HepG2 (cell line): Measurements from ENCODE around the gene CHST11. TPM values are rescaled to one million over a fixed set of nuclear protein-coding genes. Genes with fewer than 3 reads are reported as not detected.

Experiments
- ATAC-seq: fragments of 200-7000 bp; cut with Tn5 transposase; 3 replicates; pipeline ENCODE4 v1.9.1; 2020; ENCODE audit warnings: mild to moderate bottlenecking, moderate library complexity
- BruUV-seq: library from RNA; stranded (reverse); fragments of 400-500 nt; replicated peaks from 2 replicates; lab custom pipeline; 2021; lab: Mats Ljungman, UMichigan
- CTCF ChIA-PET: fragments of 300-600 bp; formaldehyde crosslinking; extraction: SDS; loops from one replicate; lab custom pipeline; 2021; ENCODE audit warnings: low total read pairs, inconsistent platforms, low intra/inter-chr PET ratio; lab: Yijun Ruan, JAX
- POLR2A ChIA-PET: fragments of 350-600 bp; sonication (Branson Sonifier 250); formaldehyde crosslinking; loops from one replicate; lab custom pipeline; 2020; ENCODE audit warnings: antibody characterized with exemption, inconsistent platforms; lab: Yijun Ruan, JAX
- DNase-seq: peaks from one replicate; pipeline ENCODE4 v3.0.0-alpha.2; 2015; ENCODE audit warnings: low spot score
- FAIRE-seq: peaks from 3 replicates; lab custom pipeline; 2011; peaks lifted over from hg19 to GRCh38; lab: Jason Lieb, UNC
- H2AFZ ChIP-seq: one replicate; pipeline ENCODE4 v1.6.1; 2011; ENCODE audit warnings: low read length, inconsistent platforms
- H3K27ac ChIP-seq: fragments of 300-600 bp; 3 replicates; pipeline ENCODE4 v1.8.0; 2011; ENCODE audit warnings: mixed run types, mild to moderate bottlenecking, mixed read lengths, low read length, inconsistent platforms; ENCODE audit not compliant: insufficient read depth; ENCODE audit errors: extremely low read length
- H3K27me3 ChIP-seq, 2 experiments: fragments of 200-600 bp in 1 of 2; 2 replicates in 1 of 2; 3 replicates in 1 of 2; pipeline versions ENCODE4 v1.6.0 to v1.8.0; 2011; ENCODE audit warnings: low read length in 2 of 2, mild to moderate bottlenecking in 2 of 2, moderate library complexity in 2 of 2, inconsistent platforms in 1 of 2; ENCODE audit not compliant: insufficient read depth in 2 of 2, control insufficient read depth in 1 of 2
- H3K36me3 ChIP-seq, 2 experiments: fragments of 200-600 bp in 1 of 2; replicated peaks in 1 of 2; 2 replicates in 1 of 2; 3 replicates in 1 of 2; pipeline versions ENCODE4 v1.5.1 to v1.8.0; 2011; ENCODE audit warnings: low read length in 2 of 2, inconsistent platforms in 1 of 2; ENCODE audit not compliant: insufficient read depth in 2 of 2, control insufficient read depth in 1 of 2
- H3K4me1 ChIP-seq: 2 replicates; pipeline ENCODE4 v1.5.1; 2012; ENCODE audit warnings: low read length, inconsistent platforms; ENCODE audit not compliant: insufficient read depth
- H3K4me2 ChIP-seq: 2 replicates; pipeline ENCODE4 v1.6.0; 2011; ENCODE audit warnings: low read depth, low read length, inconsistent platforms
- H3K4me3 ChIP-seq, 3 experiments: fragments of 200-600 bp in 1 of 3; sonication (generic), shearing (Covaris generic) in 1 of 3; replicated peaks in 1 of 3; 2 replicates each; pipeline ENCODE4 v1.5.1; 2011 to 2016; ENCODE audit warnings: low read length in 3 of 3, inconsistent platforms in 2 of 3, low read depth in 2 of 3, mild to moderate bottlenecking in 2 of 3, control low read depth in 1 of 3, mixed read lengths in 1 of 3; ENCODE audit not compliant: insufficient read depth in 1 of 3
- H3K79me2 ChIP-seq: one replicate; pipeline ENCODE4 v1.6.1; 2011; ENCODE audit warnings: low read length, inconsistent platforms; ENCODE audit not compliant: insufficient read depth
- H3K9ac ChIP-seq: 2 replicates; pipeline ENCODE4 v1.6.0; 2011; ENCODE audit warnings: mild to moderate bottlenecking, low read depth, low read length, inconsistent platforms; ENCODE audit not compliant: insufficient read depth
- H3K9me3 ChIP-seq: 2 replicates; pipeline ENCODE4 v1.5.1; 2012; ENCODE audit warnings: mild to moderate bottlenecking, low read length
- H4K20me1 ChIP-seq: 2 replicates; pipeline ENCODE4 v1.6.0; 2011; ENCODE audit warnings: inconsistent platforms, mild to moderate bottlenecking, low read length, moderate library complexity; ENCODE audit not compliant: insufficient read depth
- DRAP1 ChIP-seq: IDR thresholded peaks from 2 replicates; pipeline ENCODE4 v1.6.1; 2016; ENCODE audit warnings: missing genetic modification reagents, missing compliant biosample characterization
- GMEB1 ChIP-seq: sonication (generic); formaldehyde crosslinking; IDR thresholded peaks from 2 replicates; pipeline ENCODE4 v1.5.1; 2020; ENCODE audit warnings: missing genetic modification reagents, mild to moderate bottlenecking, borderline replicate concordance
- GPN1 ChIP-seq: sonication (generic); formaldehyde crosslinking; IDR thresholded peaks from 2 replicates; pipeline ENCODE4 v1.5.1; 2020; ENCODE audit warnings: missing genetic modification reagents, borderline replicate concordance
- IRF1 ChIP-seq: sonication (generic); formaldehyde crosslinking; IDR thresholded peaks from 2 replicates; pipeline ENCODE4 v1.4.0; 2020; ENCODE audit warnings: low read depth, mild to moderate bottlenecking, missing genetic modification reagents
- KLF9 ChIP-seq: IDR thresholded peaks from 2 replicates; pipeline ENCODE4 v1.6.1; 2016; ENCODE audit warnings: low read depth
- MED1 ChIP-seq: sonication (generic); formaldehyde crosslinking; IDR thresholded peaks from 2 replicates; pipeline ENCODE4 v1.4.0; 2020; ENCODE audit warnings: missing genetic modification reagents
- PATZ1 ChIP-seq: sonication (generic); formaldehyde crosslinking; IDR thresholded peaks from 2 replicates; pipeline ENCODE4 v1.4.0; 2020; ENCODE audit warnings: missing genetic modification reagents
- SAP130 ChIP-seq: IDR thresholded peaks from 2 replicates; pipeline ENCODE4 v1.6.1; 2016; ENCODE audit warnings: low read depth
- SP4 ChIP-seq: sonication (generic); formaldehyde crosslinking; IDR thresholded peaks from 2 replicates; pipeline ENCODE4 v1.8.1; 2023; ENCODE audit warnings: mild to moderate bottlenecking, missing genetic modification reagents
- THAP7 ChIP-seq: sonication (generic); formaldehyde crosslinking; IDR thresholded peaks from 2 replicates; pipeline ENCODE4 v1.8.1; 2023; ENCODE audit warnings: mild to moderate bottlenecking, missing genetic modification reagents
- TOPORS ChIP-seq: sonication (generic); formaldehyde crosslinking; IDR thresholded peaks from 2 replicates; pipeline ENCODE4 v1.8.0; 2023; ENCODE audit warnings: mild to moderate bottlenecking, missing genetic modification reagents
- ZFX ChIP-seq: sonication (generic); formaldehyde crosslinking; IDR thresholded peaks from 2 replicates; pipeline ENCODE4 v1.4.0; 2020; ENCODE audit warnings: mild to moderate bottlenecking, low read depth, missing genetic modification reagents, moderate library complexity
- ZNF557 ChIP-seq: sonication (generic); formaldehyde crosslinking; IDR thresholded peaks from 2 replicates; pipeline ENCODE4 v1.4.0; 2020; ENCODE audit warnings: missing genetic modification reagents
- WGBS: methylation state at CpG from one replicate; pipeline ENCODE4 v1.1.6; 2017; ENCODE audit warnings: low lambda C conversion rate; 5-methylcytosine and 5-hydroxymethylcytosine counted together
- in situ Hi-C: cut with HindIII; loops from 2 replicates; pipeline ENCODE4 v1.10.0; 2017; ENCODE audit warnings: low pct_unique_long_range_greater_than_20kb; ENCODE audit not compliant: extremely low pct_ligation_motif_present
- intact Hi-C: fragments of 100-400 bp; cut with micrococcal nuclease; formaldehyde crosslinking; loops from one replicate; pipeline ENCODE4 v1.10.0; 2022; ENCODE audit not compliant: unreplicated experiment
- polyA plus RNA-seq, 8 experiments: library from polyadenylated mRNA; depleted of rRNA in 3 of 8; stranded (reverse) in 7 of 8; unstranded in 1 of 8; fragments of >200 nt; fragmentation: Illumina TruSeq in 4 of 8; extraction: Trizol in 4 of 8; gene quantifications; 2 replicates each; pipeline versions ENCODE4 v1.2.1 to v1.2.3, GENCODE V29; 2011 to 2016; ENCODE audit warnings: low read depth in 4 of 8, missing spikeins in 1 of 8, mixed read lengths in 1 of 8; ENCODE audit not compliant: insufficient read depth in 1 of 8
- total RNA-seq, 5 experiments: library from RNA; depleted of rRNA; stranded (reverse); fragments of >200 nt; fragmentation: Illumina TruSeq; extraction: Trizol; gene quantifications; 2 replicates each; pipeline ENCODE4 v1.2.3, GENCODE V29; 2016; ENCODE audit warnings: low read depth in 1 of 5

Gene CHST11
- total and polyA plus RNA-seq, 2 of the 13 experiments (the other 11 are each of a cell fraction or from before 2014, with no cell fraction given), result 0.15 TPM; not detected in 1

- 0% methylated on average over 3 of the region's 6 CpGs for WGBS
Measured at GRCh38 chr12:104736307-104736706, 279.6 kb downstream of the CHST11 start.

More at GRCh38 chr12:104736307-104736706, 279.6 kb downstream of the CHST11 start:
- CTCF ChIA-PET, result no interaction called here
- no peak for DNase-seq
- no peak for FAIRE-seq
- no peak for ATAC-seq
- in situ Hi-C loops (no loop called here), intact Hi-C loops (no loop called here)
- Histone ChIP-seq H3K4me2 (no peak overlapping the region), H3K9me3 (no peaks in the 10 kb centered on the region), H3K27ac (no peak overlapping the region), H3K79me2 (no peaks in the 10 kb centered on the region), H2AFZ (no peak overlapping the region), H3K36me3 (no peaks in the 10 kb centered on the region), H3K4me3 (no peak overlapping the region), H4K20me1 (no peaks in the 10 kb centered on the region), H3K4me1 (no peaks in the 10 kb centered on the region), H3K9ac (no peak overlapping the region), H3K27me3 (peaks cover 4 to 27% of the 10 kb centered on the region in 2 experiments; a peak in 3 of 5 replicates)
- POLR2A ChIA-PET, result no interaction called here
- BruUV-seq, result no TSS peak
- TF ChIP-seq ZNF557 (CRISPR knock-in tag), result no peak
- TF ChIP-seq KLF9 (CRISPR knock-in tag), result no peak
- no peak for TF ChIP-seq THAP7 (CRISPR knock-in tag)
- TF ChIP-seq GPN1 (CRISPR knock-in tag), result no peak
- no peak for TF ChIP-seq PATZ1 (CRISPR knock-in tag)
- no peak for TF ChIP-seq ZFX
- no peak for TF ChIP-seq SAP130 (CRISPR knock-in tag)
- TF ChIP-seq MED1 (CRISPR knock-in tag), result no peak
- TF ChIP-seq IRF1 (CRISPR knock-in tag), result no peak
- no peak for TF ChIP-seq DRAP1 (CRISPR knock-in tag)
- no peak for TF ChIP-seq SP4
- no peak for TF ChIP-seq TOPORS (CRISPR knock-in tag)
- no peak for TF ChIP-seq GMEB1
